Neural progenitor cell (in vitro differentiated cells): Measurements from ENCODE around the gene SLC25A6. TPM values are rescaled to one million over a fixed set of nuclear protein-coding genes. Genes with fewer than 3 reads are reported as not detected.

Experiments used
- DNase-seq: peaks from one replicate; pipeline ENCODE4 v3.0.0-alpha.2; 2016; ENCODE audit warnings: low spot score
- H2AFZ ChIP-seq: fragments of 200-600 bp; sonication (generic); replicated peaks from 2 replicates; pipeline ENCODE4 v1.6.1; 2016; ENCODE audit warnings: antibody characterized with exemption
- H3F3A ChIP-seq: fragments of 200-600 bp; sonication (generic); 2 replicates; pipeline ENCODE4 v1.6.1; 2016; ENCODE audit warnings: antibody characterized with exemption, low read depth
- H3K27ac ChIP-seq: fragments of 200-600 bp; sonication (generic); 2 replicates; pipeline ENCODE4 v1.5.1; 2016; ENCODE audit warnings: mild to moderate bottlenecking
- H3K27me3 ChIP-seq: fragments of 200-600 bp; sonication (generic); 2 replicates; pipeline ENCODE4 v1.6.1; 2016; ENCODE audit warnings: mild to moderate bottlenecking, moderate library complexity
- H3K36me3 ChIP-seq: fragments of 200-600 bp; sonication (generic); 2 replicates; pipeline ENCODE4 v1.5.1; 2016
- H3K4me1 ChIP-seq: fragments of 200-600 bp; sonication (generic); 2 replicates; pipeline ENCODE4 v1.6.1; 2016; ENCODE audit warnings: mixed run types
- H3K4me2 ChIP-seq: fragments of 200-600 bp; sonication (generic); 2 replicates; pipeline ENCODE4 v1.6.1; 2016
- H3K4me3 ChIP-seq: fragments of 200-600 bp; sonication (generic); 2 replicates; pipeline ENCODE4 v1.5.1; 2016
- H3K79me2 ChIP-seq: fragments of 200-600 bp; sonication (generic); 2 replicates; pipeline ENCODE4 v1.6.1; 2016; ENCODE audit warnings: low read depth
- H3K9ac ChIP-seq: fragments of 200-600 bp; sonication (generic); 2 replicates; pipeline ENCODE4 v1.6.1; 2016
- H3K9me3 ChIP-seq: fragments of 200-600 bp; sonication (generic); 2 replicates; pipeline ENCODE4 v1.5.1; 2016; ENCODE audit warnings: low read depth
- H4K20me1 ChIP-seq: fragments of 200-600 bp; sonication (generic); 2 replicates; pipeline ENCODE4 v1.6.1; 2016; ENCODE audit warnings: low read depth
- H3K27ac Mint-ChIP-seq: 3 replicates; pipeline ENCODE4 v1.8.0; 2021; ENCODE audit warnings: mixed read lengths
- H3K27me3 Mint-ChIP-seq: 2 replicates; pipeline ENCODE4 v1.8.0; 2022; ENCODE audit warnings: low read depth, mild to moderate bottlenecking, inconsistent platforms, moderate library complexity, mixed read lengths; ENCODE audit not compliant: insufficient read depth
- H3K36me3 Mint-ChIP-seq: 3 replicates; pipeline ENCODE4 v1.8.0; 2021; ENCODE audit warnings: mixed read lengths
- H3K4me1 Mint-ChIP-seq: 3 replicates; pipeline ENCODE4 v1.8.0; 2021; ENCODE audit warnings: mixed read lengths
- H3K4me3 Mint-ChIP-seq: 3 replicates; pipeline ENCODE4 v1.8.0; 2021; ENCODE audit warnings: mild to moderate bottlenecking, moderate library complexity, mixed read lengths
- H3K9me3 Mint-ChIP-seq: 3 replicates; pipeline ENCODE4 v1.8.0; 2020; ENCODE audit warnings: mixed read lengths
- CTCF ChIP-seq: fragments of 200-600 bp; sonication (generic); IDR thresholded peaks from 2 replicates; pipeline ENCODE4 v1.5.1; 2017; ENCODE audit warnings: antibody characterized with exemption, mild to moderate bottlenecking
- EZH2 ChIP-seq: fragments of 200-600 bp; sonication (generic); IDR thresholded peaks from 2 replicates; pipeline ENCODE4 v1.6.1; 2017; ENCODE audit warnings: antibody characterized with exemption, mild to moderate bottlenecking, moderate library complexity
- EZH2phosphoT487 ChIP-seq: fragments of 200-600 bp; sonication (generic); IDR thresholded peaks from 2 replicates; pipeline ENCODE4 v1.6.1; 2017; ENCODE audit warnings: antibody characterized with exemption
- total RNA-seq: library from RNA; depleted of rRNA; stranded (reverse); fragments of >200 nt; gene quantifications from 2 replicates; pipeline ENCODE4 v1.2.3, GENCODE V29; 2015; ENCODE audit warnings: low replicate concordance

SLC25A6 gene
- total RNA-seq, 1 donor from 2014 or later: 193 TPM

GRCh38 chrX:1397001-1397400 is 5.1 kb upstream of the SLC25A6 start:
- H3K36me3 Mint-ChIP-seq: peaks cover 11% of the 10 kb centered on the region

GRCh38 chrX:1395646-1396216 is 3.8 kb upstream of the SLC25A6 start:
- H3K4me3 Mint-ChIP-seq: peak overlapping the region; percentile 14
- Histone ChIP-seq H3K9me3 (no peaks in the 10 kb centered on the region), H3K27me3 (no peaks in the 10 kb centered on the region), H3K27ac (no peak overlapping the region), H3K9ac (no peak overlapping the region), H3K4me2 (no peak overlapping the region), H2AFZ (no peak overlapping the region), H3K4me3 (no peak overlapping the region), H3K79me2 (peaks cover 43% of the 10 kb centered on the region), H3K36me3 (no peaks in the 10 kb centered on the region), H4K20me1 (peaks cover 18% of the 10 kb centered on the region), H3F3A (peaks cover 21% of the 10 kb centered on the region), H3K4me1 (peaks cover 13% of the 10 kb centered on the region)
- peaks cover 4% of the 10 kb centered on the region for H3K27me3 Mint-ChIP-seq
- TF ChIP-seq EZH2 (no peak), EZH2phosphoT487 (no peak), CTCF (no peak)
- peaks cover 15% of the 10 kb centered on the region for H3K36me3 Mint-ChIP-seq
- H3K27ac Mint-ChIP-seq: peak overlapping the region; percentile 0
- peaks cover 27% of the 10 kb centered on the region for H3K4me1 Mint-ChIP-seq
- DNase-seq: no peak
- H3K9me3 Mint-ChIP-seq: no peaks in the 10 kb centered on the region

More at GRCh38 chrX:1397001-1397400, 5.1 kb upstream of the SLC25A6 start:
- Histone ChIP-seq H3K27me3 (no peaks in the 10 kb centered on the region), H4K20me1 (peaks cover 7% of the 10 kb centered on the region), H3K27ac (no peak overlapping the region), H3K4me1 (peaks cover 8% of the 10 kb centered on the region), H3F3A (peaks cover 18% of the 10 kb centered on the region), H3K79me2 (peaks cover 32% of the 10 kb centered on the region), H2AFZ (no peak overlapping the region), H3K9me3 (no peaks in the 10 kb centered on the region), H3K4me2 (no peak overlapping the region), H3K9ac (no peak overlapping the region), H3K4me3 (no peak overlapping the region), H3K36me3 (no peaks in the 10 kb centered on the region)
- no peak for DNase-seq
- no peak overlapping the region for H3K27ac Mint-ChIP-seq
- H3K27me3 Mint-ChIP-seq: peaks cover 2% of the 10 kb centered on the region
- no peak for TF ChIP-seq EZH2phosphoT487
- H3K4me3 Mint-ChIP-seq: no peak overlapping the region
- H3K4me1 Mint-ChIP-seq: peaks cover 22% of the 10 kb centered on the region
- no peaks in the 10 kb centered on the region for H3K9me3 Mint-ChIP-seq

- Histone ChIP-seq H3K27ac (peak overlapping the region; percentile 58), H2AFZ (no peak overlapping the region), H4K20me1 (peaks cover 26% of the 10 kb centered on the region), H3K4me1 (peaks cover 19% of the 10 kb centered on the region), H3K4me2 (peak overlapping the region; percentile 94), H3F3A (peaks cover 18% of the 10 kb centered on the region), H3K4me3 (no peak overlapping the region), H3K9ac (no peak overlapping the region), H3K36me3 (peaks cover 4% of the 10 kb centered on the region), H3K79me2 (peaks cover 51% of the 10 kb centered on the region), H3K27me3 (no peaks in the 10 kb centered on the region), H3K9me3 (no peaks in the 10 kb centered on the region)
- H3K36me3 Mint-ChIP-seq: peaks cover 15% of the 10 kb centered on the region
- peak overlapping the region; percentile 92 for H3K4me3 Mint-ChIP-seq
- H3K9me3 Mint-ChIP-seq: no peaks in the 10 kb centered on the region
- peak overlapping the region; percentile 81 for H3K27ac Mint-ChIP-seq
- H3K27me3 Mint-ChIP-seq: peaks cover 4% of the 10 kb centered on the region
- DNase-seq: no peak
- TF ChIP-seq CTCF (no peak), EZH2 (no peak), EZH2phosphoT487 (no peak)
- peaks cover 27% of the 10 kb centered on the region for H3K4me1 Mint-ChIP-seq
Observed at GRCh38 chrX:1394731-1395501, 3.0 kb upstream of the SLC25A6 start.
